HG03457 (cell line): Measurements from ENCODE around the gene TP53I3.
"Not testable (repeated sequence)": the region's sequence is repeated elsewhere in the genome, so short reads cannot be mapped to it uniquely, and the experiment has no call there.

Experiments used
- ATAC-seq: cut with Tn5 transposase; IDR thresholded peaks from one replicate; pipeline ENCODE4 v1.9.1; 2021; ENCODE audit warnings: moderate number of reproducible peaks; ENCODE audit not compliant: unreplicated experiment

TP53I3 gene

GRCh38 chr2:24100732-24101131, 16.1 kb upstream of the TP53I3 start:
- not testable (repeated sequence) for ATAC-seq

GRCh38 chr2:24095171-24095677, 10.6 kb upstream of the TP53I3 start:
- not testable (repeated sequence) for ATAC-seq

- not testable (repeated sequence) for ATAC-seq
These were observed 8.6 kb upstream of the TP53I3 start for GRCh38 chr2:24093270-24093669.

GRCh38 chr2:24088821-24089359, 4.3 kb upstream of the TP53I3 start:
- ATAC-seq, result no peak

GRCh38 chr2:24087032-24087431, 2.4 kb upstream of the TP53I3 start:
- no peak for ATAC-seq

- no peak for ATAC-seq
These were observed 1.6 kb upstream of the TP53I3 start for GRCh38 chr2:24086241-24086640.

GRCh38 chr2:24085200-24085489, 511 bp upstream of the TP53I3 start:
- ATAC-seq, result no peak

- ATAC-seq, result peak; percentile 60
These were observed 858 bp downstream of the TP53I3 start for GRCh38 chr2:24083567-24084385.

GRCh38 chr2:24082787-24083566, 1.7 kb downstream of the TP53I3 start:
- ATAC-seq, result no peak

- ATAC-seq, result no peak
These were observed 3.9 kb downstream of the TP53I3 start for GRCh38 chr2:24080701-24081100.

GRCh38 chr2:24077879-24078278, 6.8 kb downstream of the TP53I3 start:
- no peak for ATAC-seq

- ATAC-seq, result no peak
These were observed 7.1 kb downstream of the TP53I3 start for GRCh38 chr2:24077535-24077877.

GRCh38 chr2:24076849-24077534, 7.6 kb downstream of the TP53I3 start:
- ATAC-seq, result peak; percentile 0

GRCh38 chr2:24075915-24076848, 8.5 kb downstream of the TP53I3 start, which contains the start of gene SF3B6:
TSS of gene SF3B6 (minus strand) at chr2:24076326. CDS start at chr2:24076229, 97 bp downstream.
- ATAC-seq, result peak; percentile 87

- no peak for ATAC-seq
These were observed 9.4 kb downstream of the TP53I3 start for GRCh38 chr2:24075259-24075658.

GRCh38 chr2:24073816-24074215, 10.8 kb downstream of the TP53I3 start:
- ATAC-seq, result no peak

GRCh38 chr2:24072259-24072658, 12.4 kb downstream of the TP53I3 start:
- ATAC-seq, result no peak

GRCh38 chr2:24065341-24065740, 19.3 kb downstream of the TP53I3 start:
- ATAC-seq, result no peak

GRCh38 chr2:24058564-24059271, 25.9 kb downstream of the TP53I3 start:
- ATAC-seq, result no peak
